ENCODE data around the gene UPF1.
A peak's percentile ranks its signal among the peaks of the same experiment; 100 is the strongest.

The UPF1 gene

DNA sequence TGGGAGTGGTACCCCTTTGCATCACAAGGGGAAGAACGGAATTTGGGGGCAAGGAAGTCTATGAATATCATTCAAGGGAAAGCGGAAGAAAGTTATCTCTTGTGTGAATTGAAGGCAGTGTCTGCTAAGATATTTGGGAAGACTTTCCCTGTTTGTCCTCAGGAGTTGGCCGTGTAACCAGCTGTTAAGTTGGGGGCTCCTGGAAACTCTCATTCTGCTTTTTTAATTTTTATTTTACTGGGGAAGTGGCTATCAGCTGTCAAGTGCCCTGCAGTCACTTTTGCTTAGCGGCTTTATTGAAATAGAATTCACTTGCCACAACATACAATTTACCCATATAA, 2.9 kb downstream of the UPF1 start:
- DNase-seq (ENCODE audit: low read depth in 1 of 2, low spot score in 1 of 2): no peak

DNA sequence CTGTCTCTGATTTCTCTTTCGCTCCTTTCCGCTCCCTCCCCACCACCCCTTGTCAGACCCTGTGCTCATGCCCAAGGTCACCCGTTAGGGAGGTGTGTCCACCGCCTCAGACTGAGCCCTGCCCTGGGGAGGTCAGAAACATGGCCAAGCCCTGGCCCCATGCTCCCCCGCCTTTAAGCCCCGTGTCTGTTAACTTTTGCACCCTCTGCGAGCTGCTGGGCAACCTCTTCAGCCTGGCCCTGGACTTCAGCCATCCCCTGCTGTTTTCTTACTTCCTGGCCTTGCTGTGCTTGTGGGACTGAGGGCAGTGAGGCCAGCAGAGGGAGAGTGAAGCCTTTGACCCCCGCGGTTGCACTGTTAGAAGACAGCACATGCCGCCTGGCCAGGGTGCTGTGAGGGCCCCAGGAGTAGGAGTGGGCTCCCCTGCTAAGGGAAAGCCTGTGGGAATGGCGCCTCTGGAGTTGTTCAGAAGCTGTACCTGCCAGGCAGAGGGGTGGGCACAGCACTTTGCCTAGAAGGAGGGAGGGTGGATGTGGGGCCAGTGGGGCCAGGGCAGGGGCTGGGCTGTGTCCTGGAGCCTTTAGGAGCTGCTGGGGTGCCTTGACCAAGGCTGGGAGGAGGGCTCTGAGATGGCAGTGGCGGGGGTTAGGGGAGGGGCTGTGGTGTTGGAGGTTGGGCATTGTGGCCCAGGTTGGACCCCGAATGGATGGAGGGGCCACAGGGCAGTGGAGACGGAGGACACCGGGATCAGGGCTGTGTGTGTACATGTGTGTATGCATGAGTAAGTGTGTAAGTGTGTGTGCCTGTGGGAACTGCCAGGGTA, 7.9 kb downstream of the UPF1 start:
- DNase-seq (ENCODE audit: low read depth in 1 of 2, low spot score in 1 of 2): no peak

DNA sequence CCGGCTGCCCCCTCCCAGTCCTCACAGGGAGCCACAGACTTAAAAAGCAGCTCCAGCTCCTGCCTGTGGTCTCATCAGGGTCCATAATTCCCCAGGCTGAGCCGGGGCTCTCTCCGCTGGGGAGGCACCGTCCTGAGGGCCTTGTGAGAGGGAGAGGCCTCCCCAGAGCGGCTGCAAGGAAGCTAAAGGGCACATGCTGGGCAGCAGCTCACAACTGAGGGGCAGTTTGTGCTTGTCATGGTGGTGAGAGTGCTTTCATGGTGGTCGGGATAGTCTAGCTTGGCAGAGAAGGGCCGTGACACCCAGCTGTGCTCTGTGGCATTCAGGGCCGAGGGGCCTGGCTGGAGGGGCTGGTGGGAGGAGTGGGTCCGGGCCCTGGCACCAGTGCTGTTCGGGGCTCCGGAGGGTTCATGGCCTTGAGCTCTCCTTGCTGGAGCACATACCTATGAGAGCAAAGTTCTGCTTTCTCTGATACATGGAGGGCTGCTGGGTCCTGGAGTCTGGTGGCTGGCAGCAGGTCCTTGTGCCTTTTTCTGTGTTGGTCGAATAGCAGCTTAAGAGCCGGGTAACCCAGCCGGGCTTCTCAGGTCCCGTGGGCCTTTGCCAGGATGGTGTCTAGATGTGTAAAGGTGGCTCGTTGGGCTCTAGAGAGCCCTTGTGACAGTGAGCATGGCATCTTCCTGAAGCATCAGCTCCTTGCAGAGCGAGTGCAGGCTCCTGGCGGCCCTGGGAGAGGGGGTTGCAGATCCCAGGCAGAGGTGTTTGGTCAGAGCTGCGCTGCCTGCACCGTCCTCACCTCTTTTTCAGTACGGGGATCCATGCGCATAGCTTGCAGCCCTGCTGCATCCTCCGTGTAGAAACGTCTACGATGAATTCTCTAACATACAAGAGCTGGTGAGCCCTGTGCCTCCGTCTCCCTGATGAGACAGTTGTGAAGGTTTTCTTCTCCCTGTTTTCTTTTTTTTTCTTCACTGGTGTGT, 8.8 kb downstream of the UPF1 start:
- no peak for DNase-seq (ENCODE audit: low read depth in 1 of 2, low spot score in 1 of 2)

DNA sequence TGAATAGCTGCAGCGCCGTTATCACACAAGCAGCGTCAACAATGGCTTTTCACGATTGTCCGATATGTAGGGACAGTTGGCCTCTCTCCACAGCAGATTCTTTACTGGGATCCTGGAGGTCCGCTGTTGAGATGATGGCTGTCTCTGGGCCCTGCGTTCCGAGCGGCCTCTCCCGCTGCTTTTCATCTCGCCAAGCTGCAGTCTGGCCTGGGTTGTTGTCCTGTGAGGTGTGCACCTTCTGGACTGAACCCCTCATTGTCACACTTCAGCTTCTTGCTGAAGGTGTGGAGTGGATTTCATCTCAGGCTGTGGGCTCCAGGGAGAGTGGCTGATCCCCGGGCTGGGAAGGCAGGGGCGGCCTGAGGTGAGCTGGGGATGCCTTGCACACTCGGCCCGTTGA, 9.6 kb downstream of the UPF1 start:
- DNase-seq (ENCODE audit: low read depth in 1 of 2, low spot score in 1 of 2): no peak

DNA sequence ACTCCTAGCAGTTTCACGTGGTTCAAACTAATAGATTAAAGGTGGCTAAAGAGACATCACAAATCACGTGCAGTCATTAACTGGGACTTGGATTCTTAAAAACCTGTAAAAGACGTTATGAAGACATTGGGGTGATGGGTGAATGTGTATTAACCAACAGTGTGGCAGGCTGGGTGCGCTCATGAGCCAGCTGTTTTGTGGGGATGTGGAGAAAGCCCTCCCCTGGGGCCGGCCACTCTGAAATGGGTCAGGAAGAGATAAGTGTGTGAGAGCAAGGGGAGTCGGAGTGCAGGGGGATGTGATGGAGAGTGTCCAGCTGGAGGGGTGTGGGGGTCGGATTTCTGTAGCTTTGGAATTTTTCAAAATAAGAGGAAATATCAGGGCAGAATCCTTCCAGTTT, 10.4 kb downstream of the UPF1 start:
- no peak for DNase-seq (ENCODE audit: low read depth in 1 of 2, low spot score in 1 of 2)

DNA sequence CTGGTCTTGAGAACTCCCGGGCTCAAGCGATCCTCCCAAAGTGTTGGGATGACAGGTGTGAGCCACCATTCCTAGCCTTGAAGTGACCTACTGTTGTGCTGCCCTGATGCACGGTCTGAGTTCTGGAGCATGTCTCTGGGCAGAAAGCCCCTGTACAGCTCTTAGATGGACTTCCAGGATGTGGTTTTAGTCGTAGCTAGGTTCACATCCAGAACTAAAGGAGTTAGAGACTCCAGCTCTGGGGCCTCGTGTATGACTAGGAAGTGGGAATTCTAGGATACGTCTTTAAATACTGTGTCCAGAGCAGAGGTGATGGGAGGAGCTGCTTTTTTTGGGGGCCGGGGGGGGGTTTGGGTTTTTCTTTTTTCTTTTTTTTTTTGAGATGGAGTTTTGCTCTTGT, 12.2 kb downstream of the UPF1 start:
- no peak for DNase-seq (ENCODE audit: low read depth in 1 of 2, low spot score in 1 of 2)

DNA sequence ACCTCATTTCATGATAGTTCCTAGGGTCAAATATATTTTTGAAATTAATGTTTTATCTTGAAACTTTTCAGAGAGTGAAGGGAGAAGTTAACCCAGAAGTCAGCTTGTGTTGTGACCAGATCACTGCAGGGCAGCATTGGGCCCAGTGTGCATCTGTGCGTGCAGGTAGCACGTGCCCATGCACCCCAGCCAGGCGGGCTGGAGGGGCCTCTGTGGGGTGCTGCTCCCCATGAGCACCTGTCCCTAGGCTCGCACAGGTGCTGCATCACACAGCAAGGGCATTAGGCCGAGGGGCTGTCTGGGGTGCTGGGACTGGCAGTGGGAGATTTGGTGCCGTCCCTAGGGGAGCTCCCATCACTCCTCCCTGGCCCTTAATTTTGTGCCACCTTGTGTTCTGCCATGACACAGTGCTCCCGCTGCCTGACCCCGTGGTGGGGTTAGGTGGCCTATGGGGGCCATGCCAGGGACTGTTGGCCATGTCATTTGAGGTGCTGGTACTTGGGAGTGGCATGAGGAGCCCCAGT, 13.1 kb downstream of the UPF1 start:
- DNase-seq (ENCODE audit: low read depth in 1 of 2, low spot score in 1 of 2): no peak

DNA sequence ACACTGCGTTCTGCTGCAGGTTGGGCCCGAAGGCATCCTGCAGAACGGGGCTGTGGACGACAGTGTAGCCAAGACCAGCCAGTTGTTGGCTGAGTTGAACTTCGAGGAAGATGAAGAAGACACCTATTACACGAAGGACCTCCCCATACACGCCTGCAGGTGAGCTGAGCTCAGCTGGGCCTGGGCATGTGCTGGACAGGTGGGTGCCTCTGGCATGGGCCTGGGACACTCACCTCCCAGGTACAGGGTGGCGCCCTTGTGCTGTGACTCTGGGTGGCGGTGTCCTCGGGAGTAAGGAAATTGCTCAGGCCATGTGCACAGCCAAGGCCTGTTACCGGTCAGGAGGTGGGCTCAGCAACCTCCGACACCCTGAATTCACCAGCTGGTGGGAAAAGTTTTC, 14.2 kb downstream of the UPF1 start:
- no peak for DNase-seq (ENCODE audit: low read depth in 1 of 2, low spot score in 1 of 2)

DNA sequence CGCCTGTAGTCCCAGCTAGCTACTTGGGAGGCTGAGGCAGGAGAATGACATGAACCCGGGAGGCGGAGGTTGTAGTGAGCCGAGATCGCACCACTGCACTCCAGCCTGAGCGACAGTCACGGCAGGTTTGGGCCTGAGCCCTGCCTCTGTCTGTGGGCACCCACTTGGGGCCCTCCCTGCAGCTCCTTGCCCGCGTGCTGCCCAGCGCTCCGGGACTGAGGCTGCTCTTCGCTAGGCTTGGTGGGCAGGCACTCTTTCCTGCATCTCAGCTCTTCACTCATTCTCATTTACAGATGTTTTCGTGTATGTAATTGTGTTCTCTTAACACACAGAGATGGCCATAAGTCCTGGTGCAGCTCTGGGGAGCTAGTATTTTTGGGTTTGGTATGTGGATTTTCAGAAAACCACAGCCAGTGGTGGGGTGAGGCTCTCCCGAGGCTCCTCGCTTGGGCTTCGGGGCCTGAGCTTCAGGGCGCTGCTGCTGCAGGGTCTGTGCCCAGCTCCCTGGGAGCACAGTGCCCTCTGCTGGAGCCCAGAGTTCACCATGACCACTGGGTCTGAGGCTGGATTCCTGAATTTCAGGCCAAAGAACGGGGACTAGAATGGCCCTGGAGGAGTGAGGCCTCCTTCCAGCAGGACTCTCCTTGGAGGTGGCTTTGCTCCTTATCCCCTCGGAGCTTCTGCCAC, 15.2 kb downstream of the UPF1 start:
- peak; percentile 34 to 49 for DNase-seq (ENCODE audit: low read depth in 1 of 2, low spot score in 1 of 2)

DNA sequence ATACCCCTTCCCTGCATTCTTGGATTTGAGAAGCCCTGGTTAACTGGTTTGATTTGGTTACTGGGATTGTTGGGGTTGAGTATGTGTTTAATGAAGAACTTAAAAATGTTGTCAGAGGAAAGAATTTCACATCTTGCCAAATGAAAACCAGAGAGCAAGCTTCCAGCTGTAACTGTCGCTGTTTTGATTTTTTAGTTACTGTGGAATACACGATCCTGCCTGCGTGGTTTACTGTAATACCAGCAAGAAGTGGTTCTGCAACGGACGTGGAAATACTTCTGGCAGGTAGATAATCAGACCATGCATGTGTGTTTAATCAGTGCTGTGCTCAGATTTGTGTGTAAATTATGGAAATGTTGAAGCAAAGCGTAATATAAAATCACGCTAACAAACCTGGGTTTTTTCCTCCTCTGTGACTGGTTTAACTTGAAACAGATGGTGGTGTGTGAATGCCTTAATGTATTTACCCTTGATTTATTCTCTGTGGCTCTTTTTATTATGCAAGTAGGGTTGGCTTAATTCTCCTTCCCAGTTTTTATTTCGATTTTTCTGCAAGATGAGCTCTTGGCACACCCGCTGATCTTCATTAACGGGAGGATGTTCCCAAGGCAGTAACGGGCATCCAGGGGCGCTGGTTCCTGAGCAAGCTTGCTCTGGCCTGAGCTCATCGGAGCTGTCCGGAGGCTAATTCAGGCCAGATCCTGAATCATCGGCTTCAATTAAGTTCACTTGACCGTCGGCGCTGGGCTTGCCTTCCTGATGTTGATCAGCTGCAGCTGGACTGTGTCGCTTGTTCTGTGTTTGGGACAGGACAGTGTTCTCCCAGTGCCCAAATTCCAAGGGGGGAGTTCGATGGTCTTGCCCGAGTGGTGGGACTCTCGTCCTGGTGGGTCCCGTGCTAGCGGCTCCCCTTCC, 16.0 kb downstream of the UPF1 start:
- DNase-seq (ENCODE audit: low read depth in 1 of 2, low spot score in 1 of 2): no peak

DNA sequence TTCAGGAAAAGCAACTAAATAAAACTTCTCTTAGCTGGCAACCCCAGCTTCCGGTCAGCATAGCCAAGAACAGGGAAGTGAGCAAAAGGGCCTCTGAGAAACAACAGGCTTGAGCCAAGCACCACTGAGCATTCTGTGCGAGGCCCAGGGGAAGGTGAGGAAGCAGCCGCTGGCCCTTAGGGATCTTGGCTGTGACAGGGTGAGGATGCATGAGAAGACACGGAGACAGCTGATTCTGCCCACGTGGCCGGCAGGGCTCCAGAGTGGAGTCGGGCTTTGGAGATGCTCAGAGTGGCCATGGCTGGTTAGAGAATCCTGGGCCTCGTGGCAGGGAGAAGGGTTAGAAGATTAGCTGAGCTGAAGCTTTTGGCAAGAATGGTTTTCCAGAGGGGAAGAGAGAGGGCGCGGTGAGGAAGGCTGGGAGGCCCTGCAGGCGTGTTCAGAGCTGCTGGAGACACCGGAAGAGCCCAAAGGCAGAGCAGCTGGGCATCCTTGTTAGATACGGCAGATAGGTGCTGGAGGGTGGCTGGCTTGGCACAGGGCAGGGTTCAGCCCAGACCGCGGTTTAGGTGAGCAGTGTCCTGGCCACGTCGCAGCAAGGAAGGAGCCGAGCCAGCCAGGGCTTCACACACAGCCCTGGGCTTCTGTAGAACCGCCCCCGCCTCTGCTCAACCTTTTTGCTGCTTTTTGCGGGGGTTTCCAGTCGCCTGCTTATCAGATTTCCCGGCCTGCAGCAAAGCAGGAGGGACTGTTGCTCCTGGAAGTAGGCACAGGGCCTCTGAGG, 17.3 kb downstream of the UPF1 start:
- DNase-seq (ENCODE audit: low read depth in 1 of 2, low spot score in 1 of 2): no peak

DNA sequence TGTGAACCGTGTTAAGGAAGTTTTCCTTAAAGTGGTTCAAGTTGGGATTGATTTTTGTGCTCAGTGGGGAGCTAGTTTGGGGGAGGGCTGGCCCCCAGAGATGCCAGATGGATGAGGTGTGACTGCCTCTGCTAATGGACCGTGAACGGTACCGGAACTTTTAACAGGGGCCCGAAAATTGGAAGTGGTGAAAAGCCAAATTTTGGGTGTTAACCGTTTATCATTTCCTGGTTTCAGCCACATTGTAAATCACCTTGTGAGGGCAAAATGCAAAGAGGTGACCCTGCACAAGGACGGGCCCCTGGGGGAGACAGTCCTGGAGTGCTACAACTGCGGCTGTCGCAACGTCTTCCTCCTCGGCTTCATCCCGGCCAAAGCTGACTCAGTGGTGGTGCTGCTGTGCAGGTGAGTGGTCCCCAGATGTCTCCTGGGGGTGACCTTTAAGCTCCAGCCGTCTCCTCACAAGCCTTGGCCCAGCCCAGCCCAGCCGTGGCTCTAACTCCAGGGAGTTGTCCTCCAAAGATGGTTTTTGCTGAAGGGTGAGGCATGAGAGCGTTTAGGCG, 18.2 kb downstream of the UPF1 start:
- no peak for DNase-seq (ENCODE audit: low read depth in 1 of 2, low spot score in 1 of 2)

DNA sequence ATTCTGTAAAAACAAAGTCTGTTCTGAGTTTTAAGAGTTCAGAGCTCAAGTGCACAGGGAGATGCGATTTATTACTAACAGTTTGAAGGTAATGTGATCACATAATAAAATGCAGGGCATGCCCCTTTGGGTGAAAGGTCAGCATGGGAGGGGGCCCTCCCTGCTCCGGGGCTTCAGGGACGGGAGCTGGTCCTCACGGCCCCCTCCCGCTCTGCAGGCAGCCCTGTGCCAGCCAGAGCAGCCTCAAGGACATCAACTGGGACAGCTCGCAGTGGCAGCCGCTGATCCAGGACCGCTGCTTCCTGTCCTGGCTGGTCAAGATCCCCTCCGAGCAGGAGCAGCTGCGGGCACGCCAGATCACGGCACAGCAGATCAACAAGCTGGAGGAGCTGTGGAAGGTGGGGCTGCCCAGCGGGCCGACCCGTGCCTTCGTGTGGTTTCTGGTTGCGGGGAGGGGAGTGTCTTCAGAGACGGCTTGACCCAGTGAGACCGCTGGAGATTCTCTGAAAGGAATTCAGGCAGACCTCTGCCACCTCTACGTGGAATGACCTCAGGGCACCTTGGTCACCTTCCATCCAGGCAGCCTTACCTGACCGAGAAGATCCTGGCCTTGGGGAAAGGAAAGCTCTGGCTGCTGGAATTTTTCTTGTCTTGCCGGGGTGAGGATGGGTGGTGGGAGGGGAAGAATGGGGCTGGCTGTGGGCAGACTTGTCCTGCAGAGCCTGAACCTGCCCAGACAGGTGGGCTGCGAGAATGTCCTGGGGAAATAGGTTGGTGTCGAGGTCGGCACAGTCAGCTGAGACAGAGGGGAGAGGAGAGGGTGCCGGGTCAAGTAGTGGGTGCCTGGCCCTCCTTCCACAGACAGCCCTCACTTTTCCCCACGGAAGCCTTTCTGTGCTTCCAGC, 19.0 kb downstream of the UPF1 start:
- no peak for DNase-seq (ENCODE audit: low read depth in 1 of 2, low spot score in 1 of 2)

DNA sequence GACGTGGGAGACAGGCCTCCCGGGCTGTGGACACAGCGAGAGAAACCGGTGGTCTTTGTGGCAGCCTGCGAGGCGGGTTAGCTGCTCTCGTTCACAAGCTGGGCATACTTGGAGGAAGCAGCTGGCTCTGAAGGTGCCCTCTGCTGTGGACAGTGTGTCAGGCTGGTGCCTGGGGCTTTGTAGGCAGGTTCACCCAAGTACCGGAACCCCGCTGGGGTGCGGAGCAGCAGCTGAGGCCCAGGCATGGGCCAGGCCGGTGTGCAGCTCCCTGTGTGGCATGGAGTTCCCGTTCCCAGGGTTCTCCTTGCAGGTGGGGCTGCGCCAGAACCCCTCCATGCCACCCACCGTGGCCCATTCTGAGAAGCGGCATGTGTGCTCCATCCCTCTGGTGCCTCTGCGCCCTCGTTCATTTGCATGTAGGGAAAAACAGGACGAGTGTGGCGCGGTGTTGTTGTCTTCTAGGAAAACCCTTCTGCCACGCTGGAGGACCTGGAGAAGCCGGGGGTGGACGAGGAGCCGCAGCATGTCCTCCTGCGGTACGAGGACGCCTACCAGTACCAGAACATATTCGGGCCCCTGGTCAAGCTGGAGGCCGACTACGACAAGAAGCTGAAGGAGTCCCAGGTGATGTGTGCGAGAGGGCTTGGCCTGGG, 20.0 kb downstream of the UPF1 start:
- no peak for DNase-seq (ENCODE audit: low read depth in 1 of 2, low spot score in 1 of 2)

DNA sequence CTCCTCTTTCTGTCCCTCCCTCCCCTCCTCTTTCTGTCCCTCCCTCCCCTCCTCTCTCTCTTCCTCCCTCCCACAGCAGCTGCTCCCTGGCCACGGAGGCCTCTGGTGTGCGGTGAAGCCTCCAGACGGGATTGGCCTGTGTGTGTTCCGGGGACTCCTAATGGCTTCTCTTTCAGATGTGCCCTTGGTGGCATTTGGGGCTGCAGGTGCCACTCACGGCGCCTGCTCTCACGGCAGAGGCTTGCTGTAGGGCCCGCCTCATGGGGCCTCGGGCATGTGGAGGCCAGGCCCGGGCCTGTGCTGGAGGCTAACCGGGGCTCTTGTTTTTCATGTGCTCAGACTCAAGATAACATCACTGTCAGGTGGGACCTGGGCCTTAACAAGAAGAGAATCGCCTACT, 20.9 kb downstream of the UPF1 start:
- DNase-seq (ENCODE audit: low read depth in 1 of 2, low spot score in 1 of 2): no peak

DNA sequence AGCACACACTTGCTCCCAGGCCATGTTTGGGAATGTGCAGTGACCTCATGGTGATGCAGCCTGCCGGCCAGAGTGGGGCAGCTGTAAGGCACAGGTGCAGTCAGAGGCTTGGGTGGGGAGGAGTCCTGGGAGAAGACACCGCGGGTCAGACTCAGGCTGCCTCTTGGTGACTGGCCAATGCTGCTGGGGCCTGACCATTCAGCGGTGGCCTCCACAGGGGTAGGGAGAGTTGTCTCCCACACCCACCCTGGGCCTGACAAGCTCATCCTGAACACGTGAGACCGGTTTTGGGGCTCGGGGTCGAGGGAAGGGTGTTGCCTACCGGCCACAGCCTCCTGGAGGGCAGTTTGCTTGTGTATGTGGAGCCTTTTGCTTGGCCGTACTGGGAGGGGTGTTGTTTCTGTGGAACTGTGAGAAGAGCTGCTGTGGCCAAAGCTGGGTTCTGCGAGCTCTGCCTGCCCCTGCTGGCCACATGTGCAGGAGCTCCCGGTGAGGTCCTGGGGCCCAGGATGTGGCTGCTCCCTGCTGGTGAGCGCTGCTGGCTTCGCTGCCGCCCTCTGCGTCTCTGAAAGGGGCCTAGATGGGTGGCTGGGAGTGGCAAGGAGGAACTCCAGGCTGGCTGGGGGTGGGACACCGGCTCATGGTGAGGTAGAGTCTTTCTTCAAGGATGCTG, 22.1 kb downstream of the UPF1 start:
- no peak for DNase-seq (ENCODE audit: low read depth in 1 of 2, low spot score in 1 of 2)

DNA sequence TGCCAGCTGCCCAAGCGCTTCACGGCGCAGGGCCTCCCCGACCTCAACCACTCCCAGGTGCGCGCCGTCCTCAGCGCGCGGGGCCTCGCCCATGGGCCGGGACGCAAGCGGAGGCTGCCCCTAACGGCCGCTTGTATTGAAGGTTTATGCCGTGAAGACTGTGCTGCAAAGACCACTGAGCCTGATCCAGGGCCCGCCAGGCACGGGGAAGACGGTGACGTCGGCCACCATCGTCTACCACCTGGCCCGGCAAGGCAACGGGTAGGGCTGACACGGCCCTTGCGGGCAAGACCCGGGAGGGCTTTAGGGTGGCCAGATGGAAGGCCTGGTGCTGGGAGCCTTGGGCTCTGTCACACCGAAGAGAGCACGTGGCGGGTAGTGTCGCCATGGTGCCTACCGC, 23.2 kb downstream of the UPF1 start:
- DNase-seq (ENCODE audit: low read depth in 1 of 2, low spot score in 1 of 2): no peak

Measured in stimulated activated CD4-positive, alpha-beta T cell treated with anti-CD3 and anti-CD28 coated beads, Interleukin-15, amount 100 ng/mL, for 1 hour (primary cell).